Measurements from ENCODE around the gene ANGPTL5. TPM values are rescaled to one million over a fixed set of nuclear protein-coding genes. Genes with fewer than 3 reads are reported as not detected.

The ANGPTL5 gene
- total and polyA plus RNA-seq, 2 donors from 2014 or later, result not detected

DNA sequence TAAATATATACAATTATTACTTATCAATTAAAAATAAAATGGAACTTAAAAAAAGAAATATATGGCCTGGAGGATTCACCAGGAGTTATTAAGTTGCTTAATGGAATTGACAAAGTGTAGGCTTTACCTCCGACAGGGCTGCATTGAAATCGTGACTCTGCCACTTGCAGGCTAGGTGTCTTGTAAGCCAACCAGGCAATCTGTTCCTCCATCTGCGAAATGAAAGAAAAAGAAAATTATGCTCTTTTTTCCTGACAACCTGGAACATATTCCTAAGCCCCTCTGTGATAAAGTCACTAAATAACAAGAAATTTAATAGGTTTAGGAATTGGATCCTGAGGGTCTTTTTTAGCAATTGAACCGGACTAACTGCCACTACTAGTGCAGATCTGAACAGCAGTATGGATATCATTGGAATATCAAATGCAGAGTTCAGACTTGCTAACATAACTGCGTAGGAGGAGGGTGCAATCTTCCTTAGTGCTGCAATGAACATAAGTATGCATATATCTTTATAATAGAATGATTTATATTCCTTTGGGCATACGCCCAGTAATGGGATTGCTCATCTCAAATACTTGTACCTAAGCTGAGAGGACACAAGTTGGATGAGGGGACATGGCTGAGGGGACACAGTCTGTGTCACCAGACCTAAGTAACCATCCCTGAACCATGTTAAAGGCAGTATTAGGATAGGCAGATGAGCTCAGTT is 44.0 kb downstream of the ANGPTL5 start:
- FAIRE-seq (no peak), DNase-seq (no peak)
- no peak for TF ChIP-seq CTCF (IDR thresholded peaks at IDR 0.05; ENCODE audit: borderline replicate concordance, extremely low read depth, insufficient read depth)
- no peaks in the 10 kb centered on the region for H3K9me3 ChIP-seq (ENCODE audit: control insufficient read depth in 2 of 3, insufficient read depth in 1 of 3, low read length in 3 of 3)
- no peak overlapping the region for H3K9ac ChIP-seq (ENCODE audit: low read length in 3 of 3)
- no peaks in the 10 kb centered on the region for H3K36me3 ChIP-seq (ENCODE audit: control insufficient read depth in 2 of 3, insufficient read depth in 3 of 3, low read length in 3 of 3)
- H3K4me3 ChIP-seq (ENCODE audit: low read length in 3 of 3), result no peak overlapping the region
- intact Hi-C loops (cut with DNase I), result no loop called here
- peaks cover 0 to 10% (median 0%) of the 10 kb centered on the region in 3 donors for H3K4me1 ChIP-seq (ENCODE audit: control insufficient read depth in 2 of 3, insufficient read depth in 2 of 3, low read depth in 1 of 3, low read length in 3 of 3)
- H3K27me3 ChIP-seq (ENCODE audit: control insufficient read depth, insufficient read depth, low read length), result no peaks in the 10 kb centered on the region
- H3K27ac ChIP-seq (ENCODE audit: low read depth in 2 of 2, low read length in 2 of 2), result no peak overlapping the region

- Histone ChIP-seq H3K36me3 (ENCODE audit: control insufficient read depth in 2 of 3, insufficient read depth in 3 of 3, low read length in 3 of 3) (no peaks in the 10 kb centered on the region), H3K9ac (ENCODE audit: low read length in 3 of 3) (no peak overlapping the region), H3K9me3 (ENCODE audit: control insufficient read depth in 2 of 3, insufficient read depth in 1 of 3, low read length in 3 of 3) (no peaks in the 10 kb centered on the region), H3K27me3 (ENCODE audit: control insufficient read depth, insufficient read depth, low read length) (no peaks in the 10 kb centered on the region), H3K27ac (ENCODE audit: low read depth in 2 of 2, low read length in 2 of 2) (no peak overlapping the region), H3K4me3 (ENCODE audit: low read length in 3 of 3) (no peak overlapping the region), H3K4me1 (ENCODE audit: control insufficient read depth in 2 of 3, insufficient read depth in 2 of 3, low read depth in 1 of 3, low read length in 3 of 3) (peaks cover 0 to 14% (median 0%) of the 10 kb centered on the region in 3 donors)
- no peak for TF ChIP-seq CTCF (IDR thresholded peaks at IDR 0.05; ENCODE audit: borderline replicate concordance, extremely low read depth, insufficient read depth)
- intact Hi-C loops (cut with DNase I), result no loop called here
- DNase-seq, result no peak
- no peak for FAIRE-seq
Observed at GRCh38 chr11:101870510-101870909, 45.8 kb downstream of the ANGPTL5 start.

DNA sequence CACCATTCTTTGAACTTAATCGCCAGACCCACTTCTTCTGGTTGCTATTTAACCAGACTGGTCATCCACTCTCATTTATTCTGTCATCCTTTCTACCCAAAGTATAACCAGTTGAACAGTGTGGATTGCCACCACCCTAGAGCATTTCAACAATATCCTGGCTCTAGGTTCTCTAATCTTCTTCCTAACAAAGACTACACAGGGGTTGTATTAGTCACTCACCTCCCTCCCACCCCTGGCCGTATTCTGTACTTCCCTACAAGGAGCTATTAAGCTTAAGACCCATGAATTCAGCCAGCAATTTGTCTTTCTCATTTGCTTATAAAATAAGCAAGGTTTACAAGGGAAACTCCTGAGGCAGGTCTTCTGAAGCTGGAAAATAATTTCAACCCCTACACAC is 48.4 kb downstream of the ANGPTL5 start:
- no peak for TF ChIP-seq CTCF (IDR thresholded peaks at IDR 0.05; ENCODE audit: borderline replicate concordance, extremely low read depth, insufficient read depth)
- intact Hi-C loops (cut with DNase I), result loop anchor here (10.0 kb wide), 1 partner anchor 137 kb away; no protein-coding TSS in a partner anchor
- H3K27ac ChIP-seq (ENCODE audit: low read depth in 2 of 2, low read length in 2 of 2), result no peak overlapping the region
- H3K4me1 ChIP-seq (ENCODE audit: control insufficient read depth in 2 of 3, insufficient read depth in 2 of 3, low read depth in 1 of 3, low read length in 3 of 3), result peaks cover 0 to 14% (median 0%) of the 10 kb centered on the region in 3 donors
- DNase-seq (no peak), FAIRE-seq (no peak)
- H3K4me3 ChIP-seq (ENCODE audit: low read length in 3 of 3), result no peak overlapping the region
- H3K9ac ChIP-seq (ENCODE audit: low read length in 3 of 3), result no peak overlapping the region
- no peaks in the 10 kb centered on the region for H3K9me3 ChIP-seq (ENCODE audit: control insufficient read depth in 2 of 3, insufficient read depth in 1 of 3, low read length in 3 of 3)
- H3K27me3 ChIP-seq (ENCODE audit: control insufficient read depth, insufficient read depth, low read length), result no peaks in the 10 kb centered on the region
- H3K36me3 ChIP-seq (ENCODE audit: control insufficient read depth in 2 of 3, insufficient read depth in 3 of 3, low read length in 3 of 3), result no peaks in the 10 kb centered on the region
